ENCODE results near the gene DAB1. TPM values are rescaled to one million over a fixed set of nuclear protein-coding genes. Genes with fewer than 3 reads are reported as not detected.

DAB1 gene
- total RNA-seq, 2 donors from 2014 or later, result not detected

DNA sequence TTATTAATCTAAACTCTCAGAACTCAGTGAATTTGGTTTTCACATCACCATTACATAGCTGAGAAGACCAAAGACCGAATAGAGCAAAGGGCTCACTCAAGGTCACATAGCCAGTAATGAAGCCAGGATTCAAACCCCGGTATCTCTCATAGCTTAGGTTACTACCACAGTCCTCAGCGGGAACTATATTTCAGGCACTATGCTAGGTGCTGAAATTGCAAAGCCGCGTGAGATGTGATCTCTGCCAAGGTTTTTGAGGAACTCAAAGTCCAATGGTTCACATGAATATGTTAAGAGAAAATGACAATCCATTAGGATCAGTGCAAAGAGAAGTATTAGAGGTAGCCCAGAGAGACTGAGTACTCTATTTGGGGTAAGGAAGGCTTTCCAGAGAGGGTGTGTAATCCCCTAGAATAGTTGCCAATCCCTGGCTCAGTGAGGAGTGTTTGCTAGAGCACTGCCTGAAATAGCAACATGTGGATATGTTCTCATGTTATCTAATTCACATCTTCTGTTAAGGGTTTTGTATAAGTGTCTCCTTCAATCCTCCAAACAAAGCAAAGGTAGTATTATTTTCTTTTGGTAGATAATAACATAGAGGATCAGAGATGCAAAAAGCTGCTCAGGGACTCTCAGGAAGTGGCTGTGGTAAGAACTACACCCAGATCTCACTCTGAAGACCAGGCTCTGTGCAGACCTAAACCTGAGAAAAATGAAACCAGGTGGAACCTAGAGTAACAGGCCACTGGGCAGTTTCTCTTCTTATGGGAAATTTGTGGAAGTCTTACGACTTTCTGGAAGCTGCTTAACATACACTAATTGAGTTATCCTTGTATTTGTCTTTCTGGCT is 365.0 kb downstream of the DAB1 start:
- H3K4me3 ChIP-seq, result no peak overlapping the region
- H3K9me3 ChIP-seq, result no peaks in the 10 kb centered on the region
- DNase-seq (ENCODE audit: low spot score) (no peak), ATAC-seq (ENCODE audit: insufficient number of reproducible peaks, low FRiP score, low read depth) (no peak)
- H3K36me3 ChIP-seq, result no peaks in the 10 kb centered on the region
- no peaks in the 10 kb centered on the region for H3K27me3 ChIP-seq (replicated peaks; ENCODE audit: insufficient read depth)
- no peak overlapping the region for H3K27ac ChIP-seq
- TF ChIP-seq, protein P1, sequence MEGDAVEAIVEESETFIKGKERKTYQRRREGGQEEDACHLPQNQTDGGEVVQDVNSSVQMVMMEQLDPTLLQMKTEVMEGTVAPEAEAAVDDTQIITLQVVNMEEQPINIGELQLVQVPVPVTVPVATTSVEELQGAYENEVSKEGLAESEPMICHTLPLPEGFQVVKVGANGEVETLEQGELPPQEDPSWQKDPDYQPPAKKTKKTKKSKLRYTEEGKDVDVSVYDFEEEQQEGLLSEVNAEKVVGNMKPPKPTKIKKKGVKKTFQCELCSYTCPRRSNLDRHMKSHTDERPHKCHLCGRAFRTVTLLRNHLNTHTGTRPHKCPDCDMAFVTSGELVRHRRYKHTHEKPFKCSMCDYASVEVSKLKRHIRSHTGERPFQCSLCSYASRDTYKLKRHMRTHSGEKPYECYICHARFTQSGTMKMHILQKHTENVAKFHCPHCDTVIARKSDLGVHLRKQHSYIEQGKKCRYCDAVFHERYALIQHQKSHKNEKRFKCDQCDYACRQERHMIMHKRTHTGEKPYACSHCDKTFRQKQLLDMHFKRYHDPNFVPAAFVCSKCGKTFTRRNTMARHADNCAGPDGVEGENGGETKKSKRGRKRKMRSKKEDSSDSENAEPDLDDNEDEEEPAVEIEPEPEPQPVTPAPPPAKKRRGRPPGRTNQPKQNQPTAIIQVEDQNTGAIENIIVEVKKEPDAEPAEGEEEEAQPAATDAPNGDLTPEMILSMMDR (IDR thresholded peaks at IDR 0.05), result no peak
- H3K4me1 ChIP-seq (ENCODE audit: control insufficient read depth in 1 of 2, low read depth in 2 of 2), result peaks cover 0 to 10% of the 10 kb centered on the region in 2 donors

DNA sequence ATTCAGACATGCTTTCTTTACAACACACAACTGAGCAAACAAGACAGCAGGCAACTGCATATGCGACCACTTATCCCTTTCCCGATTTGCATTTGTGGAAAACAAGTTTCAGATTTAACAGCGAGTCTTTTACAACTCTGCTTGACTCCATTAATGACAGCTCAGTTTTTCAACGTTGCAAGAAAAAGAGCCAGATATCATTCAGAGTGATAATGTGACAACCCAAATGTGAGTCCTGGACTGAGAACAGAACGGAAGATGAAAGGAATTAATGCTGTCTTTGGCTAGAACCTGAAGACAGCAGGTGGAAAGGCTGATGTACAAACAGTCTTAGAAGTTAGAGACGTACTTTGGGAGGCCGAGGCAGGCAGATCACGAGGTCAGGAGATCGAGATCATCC is 375.0 kb downstream of the DAB1 start:
- Histone ChIP-seq H3K27ac (no peak overlapping the region), H3K9me3 (no peaks in the 10 kb centered on the region), H3K36me3 (no peaks in the 10 kb centered on the region), H3K27me3 (replicated peaks; ENCODE audit: insufficient read depth) (no peaks in the 10 kb centered on the region), H3K4me3 (no peak overlapping the region), H3K4me1 (ENCODE audit: control insufficient read depth in 1 of 2, low read depth in 2 of 2) (no peaks in the 10 kb centered on the region)
- TF ChIP-seq, protein P1 (IDR thresholded peaks at IDR 0.05), result no peak
- DNase-seq (ENCODE audit: low spot score) (no peak), ATAC-seq (ENCODE audit: insufficient number of reproducible peaks, low FRiP score, low read depth) (no peak)

DNA sequence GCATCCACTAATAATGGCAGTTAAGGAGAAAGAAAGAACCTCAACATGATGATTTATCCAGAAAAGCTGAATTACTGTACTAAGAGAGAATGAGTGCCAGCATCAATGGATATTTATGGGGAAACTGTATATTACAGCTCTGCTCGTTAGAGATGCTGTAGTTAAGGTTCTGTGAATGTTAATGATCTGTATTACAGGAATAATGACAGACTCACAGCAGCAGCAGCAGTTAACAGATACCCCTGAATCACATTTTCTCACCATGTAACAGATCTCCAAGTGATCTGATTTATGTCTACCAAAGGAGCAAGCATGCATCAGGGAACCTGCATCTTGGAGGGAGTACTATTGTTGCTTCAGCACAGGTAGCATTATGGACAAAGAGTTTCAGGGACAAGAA is 377.4 kb downstream of the DAB1 start:
- no peaks in the 10 kb centered on the region for H3K4me1 ChIP-seq (ENCODE audit: control insufficient read depth in 1 of 2, low read depth in 2 of 2)
- no peak overlapping the region for H3K27ac ChIP-seq
- no peaks in the 10 kb centered on the region for H3K36me3 ChIP-seq
- TF ChIP-seq, protein P1 (IDR thresholded peaks at IDR 0.05), result no peak
- no peaks in the 10 kb centered on the region for H3K27me3 ChIP-seq (replicated peaks; ENCODE audit: insufficient read depth)
- no peak overlapping the region for H3K4me3 ChIP-seq
- no peaks in the 10 kb centered on the region for H3K9me3 ChIP-seq
- no peak for DNase-seq (ENCODE audit: low spot score)
- ATAC-seq (ENCODE audit: insufficient number of reproducible peaks, low FRiP score, low read depth), result no peak

GRCh38 chr1:57041901-57042300 is 382.0 kb downstream of the DAB1 start:
- no peak for ATAC-seq (ENCODE audit: insufficient number of reproducible peaks, low FRiP score, low read depth)
- no peak for DNase-seq (ENCODE audit: low spot score)
- TF ChIP-seq, protein P1 (IDR thresholded peaks at IDR 0.05), result no peak

DNA sequence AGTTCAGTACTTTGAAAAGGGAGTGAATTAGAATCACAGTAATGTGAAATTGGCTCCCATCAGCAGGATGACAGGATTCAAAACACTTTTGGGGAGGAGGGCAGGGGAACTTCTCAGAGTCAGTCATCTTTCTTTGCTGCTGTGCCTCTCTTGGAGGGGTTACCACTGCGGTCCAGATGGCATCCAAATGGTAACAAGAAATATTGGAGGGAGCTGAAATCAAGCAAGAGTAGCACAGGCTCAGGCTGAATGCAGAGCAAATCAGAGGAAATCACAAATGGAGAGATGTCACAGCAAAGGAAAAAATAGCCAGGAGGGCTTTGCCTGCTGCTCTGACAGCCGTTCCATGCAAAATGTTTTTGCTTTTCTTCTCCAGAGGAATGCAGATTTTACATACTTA is 383.0 kb downstream of the DAB1 start:
- Histone ChIP-seq H3K36me3 (no peaks in the 10 kb centered on the region), H3K4me3 (no peak overlapping the region), H3K4me1 (ENCODE audit: control insufficient read depth in 1 of 2, low read depth in 2 of 2) (no peaks in the 10 kb centered on the region), H3K27ac (no peak overlapping the region), H3K9me3 (no peaks in the 10 kb centered on the region), H3K27me3 (replicated peaks; ENCODE audit: insufficient read depth) (no peaks in the 10 kb centered on the region)
- DNase-seq (ENCODE audit: low spot score) (no peak), ATAC-seq (ENCODE audit: insufficient number of reproducible peaks, low FRiP score, low read depth) (no peak)
- TF ChIP-seq, protein P1 (IDR thresholded peaks at IDR 0.05), result no peak

More at GRCh38 chr1:57041901-57042300, 382.0 kb downstream of the DAB1 start:
- H3K9me3 ChIP-seq, result no peaks in the 10 kb centered on the region
- no peaks in the 10 kb centered on the region for H3K4me1 ChIP-seq (ENCODE audit: control insufficient read depth in 1 of 2, low read depth in 2 of 2)
- H3K36me3 ChIP-seq, result no peaks in the 10 kb centered on the region
- H3K27me3 ChIP-seq (replicated peaks; ENCODE audit: insufficient read depth), result no peaks in the 10 kb centered on the region
- no peak overlapping the region for H3K27ac ChIP-seq
- H3K4me3 ChIP-seq, result no peak overlapping the region
